Body of pancreas (tissue), 4 donors: Measurements from ENCODE around the gene ATXN7L1. TPM values are rescaled to one million over a fixed set of nuclear protein-coding genes. Genes with fewer than 3 reads are reported as not detected.

Source experiments
- ATAC-seq: fragments of 150-250 bp; one replicate; pipeline ENCODE4 v1.9.1; 2016
- DNase-seq, 4 donors: peaks; one replicate each; pipeline ENCODE4 v3.0.0-alpha.2; 2019
- H3K27ac ChIP-seq, 4 donors: fragments of 200-600 bp; sonication (generic); 1 replicate in 3 of 4; 2 replicates in 1 of 4; pipeline versions ENCODE4 v1.5.1 to v1.6.1; 2016 to 2019; ENCODE audit warnings: mild to moderate bottlenecking in 1 of 4, mixed read lengths in 1 of 4, moderate library complexity in 1 of 4
- H3K27me3 ChIP-seq, 2 donors: fragments of 200-600 bp; sonication (generic); one replicate each; pipeline ENCODE4 v1.6.0; 2016; ENCODE audit warnings: mild to moderate bottlenecking in 1 of 2
- H3K36me3 ChIP-seq, 2 donors: fragments of 200-600 bp; sonication (generic); replicated peaks in 1 of 2; 2 replicates each; pipeline ENCODE4 v1.5.1; 2016; ENCODE audit warnings: low read depth in 2 of 2; ENCODE audit not compliant: insufficient read depth in 1 of 2
- H3K4me1 ChIP-seq: fragments of 200-600 bp; sonication (generic); one replicate; pipeline ENCODE4 v1.6.0; 2016
- H3K4me3 ChIP-seq, 2 donors: fragments of 200-600 bp; sonication (generic); 1 replicate in 1 of 2; 2 replicates in 1 of 2; pipeline ENCODE4 v1.5.1; 2016 to 2019
- H3K9me3 ChIP-seq, 3 donors: fragments of 200-600 bp; sonication (generic); 1 replicate in 2 of 3; 2 replicates in 1 of 3; pipeline ENCODE4 v1.5.1; 2016
- POLR2A ChIP-seq, 3 donors: fragments of 450-650 bp; IDR thresholded peaks; one replicate each; pipeline ENCODE4 v1.6.1; 2016; ENCODE audit warnings: antibody characterized with exemption in 3 of 3, mild to moderate bottlenecking in 2 of 3
- WGBS, 2 donors: methylation state at CpG; one replicate each; pipeline ENCODE4 v1.1.5; 2017; 5-methylcytosine and 5-hydroxymethylcytosine counted together
- intact Hi-C: fragments of 100-400 bp; cut with DNase I; formaldehyde crosslinking; loops from one replicate; pipeline ENCODE4 v1.15.1; 2023
- total RNA-seq, 2 donors: library from RNA; depleted of rRNA; stranded (reverse); fragments of >200 nt; gene quantifications; one replicate each; pipeline ENCODE4 v1.1.0, GENCODE V29; 2016
- TF ChIP-seq, protein P1 (sequence below), 7 experiments: fragments of 450-650 bp in 4 of 7; fragments of 200-600 bp in 3 of 7; sonication (generic) in 3 of 7; IDR thresholded peaks; one replicate each; pipeline ENCODE4 v1.5.1; 2016 to 2019; ENCODE audit warnings: antibody characterized with exemption in 7 of 7

ATXN7L1 gene
- total RNA-seq, 2 donors from 2014 or later = 6.6 to 8.0 TPM

DNA sequence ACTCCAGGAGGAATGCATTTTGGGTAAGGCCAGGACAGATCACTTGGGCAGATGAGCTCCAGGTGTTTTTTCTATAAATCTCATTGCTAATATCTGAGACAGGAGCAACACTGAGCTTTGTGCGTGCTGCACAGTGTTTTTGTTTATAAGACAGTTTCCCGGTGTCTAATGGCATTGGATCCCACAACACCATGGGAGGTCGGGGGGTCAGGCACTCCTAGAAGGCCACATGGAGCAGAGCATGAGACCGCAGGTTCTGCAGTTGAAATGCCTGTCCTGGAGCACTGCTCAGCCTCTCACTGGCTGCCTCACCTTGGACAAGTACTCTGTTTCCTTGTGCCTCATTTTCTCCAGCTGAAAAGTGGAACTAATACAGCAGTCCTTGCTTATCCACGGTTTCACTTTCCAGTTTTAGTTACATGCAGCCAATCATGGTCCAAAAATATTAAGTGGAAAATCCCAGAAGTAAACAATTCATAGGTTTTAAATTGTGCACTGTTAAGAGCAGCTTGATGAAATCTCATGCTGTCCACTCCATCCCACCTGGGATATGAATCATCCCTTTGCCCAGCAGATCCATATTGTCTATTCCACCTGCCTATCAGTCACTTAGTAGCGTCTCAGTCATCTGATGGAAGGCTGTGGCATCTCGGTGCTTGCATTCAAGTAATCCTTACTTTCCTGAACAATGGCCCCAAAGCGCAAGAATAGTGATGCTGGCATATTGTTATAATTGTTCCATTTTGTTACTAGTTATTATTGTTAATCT is 35.2 kb downstream of the ATXN7L1 start:
- no peaks in the 10 kb centered on the region for H3K9me3 ChIP-seq
- WGBS, 2 donors = 92% methylated on average over 8 of the region's 8 CpGs
- ATAC-seq (no peak), DNase-seq (no peak)
- no peak overlapping the region for H3K4me3 ChIP-seq
- H3K36me3 ChIP-seq = no peaks in the 10 kb centered on the region
- H3K4me1 ChIP-seq = peaks cover 11% of the 10 kb centered on the region
- intact Hi-C loops = no loop called here
- H3K27me3 ChIP-seq = no peaks in the 10 kb centered on the region
- TF ChIP-seq, protein P1, sequence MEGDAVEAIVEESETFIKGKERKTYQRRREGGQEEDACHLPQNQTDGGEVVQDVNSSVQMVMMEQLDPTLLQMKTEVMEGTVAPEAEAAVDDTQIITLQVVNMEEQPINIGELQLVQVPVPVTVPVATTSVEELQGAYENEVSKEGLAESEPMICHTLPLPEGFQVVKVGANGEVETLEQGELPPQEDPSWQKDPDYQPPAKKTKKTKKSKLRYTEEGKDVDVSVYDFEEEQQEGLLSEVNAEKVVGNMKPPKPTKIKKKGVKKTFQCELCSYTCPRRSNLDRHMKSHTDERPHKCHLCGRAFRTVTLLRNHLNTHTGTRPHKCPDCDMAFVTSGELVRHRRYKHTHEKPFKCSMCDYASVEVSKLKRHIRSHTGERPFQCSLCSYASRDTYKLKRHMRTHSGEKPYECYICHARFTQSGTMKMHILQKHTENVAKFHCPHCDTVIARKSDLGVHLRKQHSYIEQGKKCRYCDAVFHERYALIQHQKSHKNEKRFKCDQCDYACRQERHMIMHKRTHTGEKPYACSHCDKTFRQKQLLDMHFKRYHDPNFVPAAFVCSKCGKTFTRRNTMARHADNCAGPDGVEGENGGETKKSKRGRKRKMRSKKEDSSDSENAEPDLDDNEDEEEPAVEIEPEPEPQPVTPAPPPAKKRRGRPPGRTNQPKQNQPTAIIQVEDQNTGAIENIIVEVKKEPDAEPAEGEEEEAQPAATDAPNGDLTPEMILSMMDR (IDR thresholded peaks at IDR 0.05) = no peak
- TF ChIP-seq POLR2A (IDR thresholded peaks at IDR 0.05) = no peak
- no peak overlapping the region for H3K27ac ChIP-seq

DNA sequence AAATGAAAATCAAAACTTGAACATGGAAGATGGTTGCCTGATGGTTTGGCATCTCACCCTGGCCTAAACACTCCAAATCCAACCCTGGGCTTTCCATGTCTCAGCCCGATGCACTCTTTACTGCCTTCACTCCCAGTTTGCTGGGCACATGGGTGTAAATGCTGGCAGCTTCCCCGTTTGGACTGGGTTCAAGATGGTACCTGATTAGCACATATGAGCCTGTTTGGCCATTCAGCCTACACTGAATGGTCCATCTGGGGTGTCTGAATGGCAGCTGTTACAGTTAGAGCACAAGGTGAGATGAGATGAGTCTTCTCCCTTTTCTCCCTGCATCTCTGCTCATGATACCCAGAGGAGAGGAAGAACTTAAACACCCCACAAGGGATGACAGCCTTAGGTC is 37.1 kb downstream of the ATXN7L1 start:
- peaks cover 11% of the 10 kb centered on the region for H3K4me1 ChIP-seq
- H3K27me3 ChIP-seq = no peaks in the 10 kb centered on the region
- WGBS, 2 donors = 56 to 65% methylated on average over 2 of the region's 2 CpGs
- no peak overlapping the region for H3K27ac ChIP-seq
- H3K4me3 ChIP-seq = no peak overlapping the region
- TF ChIP-seq, protein P1 (IDR thresholded peaks at IDR 0.05) = no peak
- no peak for TF ChIP-seq POLR2A (IDR thresholded peaks at IDR 0.05)
- DNase-seq = no peak
- H3K9me3 ChIP-seq = no peaks in the 10 kb centered on the region
- intact Hi-C loops = no loop called here
- ATAC-seq = no peak
- H3K36me3 ChIP-seq = no peaks in the 10 kb centered on the region

DNA sequence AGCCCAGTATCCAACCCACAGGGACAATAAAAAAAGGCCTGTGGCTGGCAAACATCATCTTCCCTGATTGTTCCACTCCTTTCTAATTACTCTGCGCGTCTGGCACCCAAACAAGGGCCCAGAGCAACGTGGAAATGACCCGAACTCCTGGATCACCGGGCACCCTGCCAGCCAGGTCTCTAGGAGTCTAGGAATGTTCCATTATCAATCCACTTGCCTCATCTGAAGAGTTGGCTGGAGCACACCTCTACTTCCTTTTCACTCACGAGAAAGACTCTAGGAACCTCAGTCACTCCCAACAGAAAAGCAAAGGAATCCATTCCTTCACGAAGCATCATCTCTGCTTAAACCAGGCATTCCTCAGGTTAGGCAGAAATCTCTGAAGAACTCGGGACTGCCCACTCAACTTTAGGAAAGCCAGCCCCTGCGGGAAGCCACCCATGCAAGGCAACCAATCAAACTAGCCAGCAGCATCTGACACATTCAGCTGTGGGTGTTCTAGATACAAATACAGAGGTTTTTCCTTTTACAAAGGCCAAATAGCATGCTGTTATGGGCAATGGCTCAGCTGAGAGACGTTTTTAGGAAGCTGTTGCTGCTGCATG is 37.7 kb downstream of the ATXN7L1 start:
- intact Hi-C loops = no loop called here
- WGBS, 2 donors = 45 to 71% methylated on average over 10 of the region's 10 CpGs
- H3K27ac ChIP-seq = no peak overlapping the region
- H3K9me3 ChIP-seq = no peaks in the 10 kb centered on the region
- peak; percentile 18 for ATAC-seq
- H3K4me1 ChIP-seq = peaks cover 11% of the 10 kb centered on the region
- H3K36me3 ChIP-seq = no peaks in the 10 kb centered on the region
- TF ChIP-seq POLR2A (IDR thresholded peaks at IDR 0.05) = no peak
- TF ChIP-seq, protein P1 (IDR thresholded peaks at IDR 0.05) = no peak
- no peaks in the 10 kb centered on the region for H3K27me3 ChIP-seq
- peak; percentile 21 to 49 (median 30) for DNase-seq
- no peak overlapping the region for H3K4me3 ChIP-seq

DNA sequence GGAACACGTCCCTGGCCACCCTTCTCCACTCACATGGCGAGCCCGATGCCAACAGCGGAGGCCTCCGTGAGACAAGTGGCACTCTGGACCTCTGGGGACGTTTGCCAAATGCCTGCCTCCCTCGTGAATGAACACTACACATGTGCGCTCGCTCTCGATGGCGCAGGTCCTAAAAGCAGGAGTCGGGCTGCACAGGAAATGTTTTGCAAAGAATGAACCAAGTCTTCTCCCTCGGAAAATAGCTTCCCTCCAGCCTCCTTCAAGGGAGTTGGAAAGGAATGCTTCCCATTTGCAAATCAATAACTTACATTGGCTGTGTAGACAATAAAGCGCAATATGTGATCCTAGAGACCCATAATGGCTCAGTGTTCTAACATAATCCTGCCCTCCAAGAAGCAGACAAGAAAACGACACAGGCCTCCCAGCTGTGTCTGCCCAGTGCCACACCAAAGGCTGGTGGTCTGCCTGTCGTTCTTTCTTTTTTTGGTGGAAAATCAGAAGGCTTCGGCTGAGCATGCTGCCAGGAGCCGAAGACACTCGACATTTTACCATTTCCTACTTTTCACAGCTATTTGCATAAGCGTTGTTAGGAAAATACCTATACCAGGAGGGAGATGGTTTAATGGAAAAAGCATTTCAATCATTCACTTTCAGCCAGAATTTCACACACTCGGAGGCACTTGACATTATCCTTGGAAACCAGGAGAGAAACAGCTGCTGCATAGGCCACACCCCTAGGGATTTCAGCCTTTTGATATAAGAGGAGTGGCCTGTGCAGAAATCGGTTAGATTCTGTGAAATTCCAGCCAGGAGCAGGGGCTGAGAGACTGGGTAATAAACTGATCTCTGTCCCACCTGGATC is 38.4 kb downstream of the ATXN7L1 start:
- H3K4me3 ChIP-seq = no peak overlapping the region
- intact Hi-C loops = no loop called here
- WGBS, 2 donors = 83 to 89% methylated on average over 22 of the region's 22 CpGs
- H3K27ac ChIP-seq = no peak overlapping the region
- DNase-seq = no peak
- ATAC-seq = no peak
- H3K27me3 ChIP-seq = no peaks in the 10 kb centered on the region
- H3K4me1 ChIP-seq = peaks cover 11% of the 10 kb centered on the region
- no peak for TF ChIP-seq POLR2A (IDR thresholded peaks at IDR 0.05)
- TF ChIP-seq, protein P1 (IDR thresholded peaks at IDR 0.05) = no peak
- H3K9me3 ChIP-seq = no peaks in the 10 kb centered on the region
- H3K36me3 ChIP-seq = no peaks in the 10 kb centered on the region
